HepG2 (cell line): Measurements from ENCODE around the gene GGA1. TPM values are rescaled to one million over a fixed set of nuclear protein-coding genes. Genes with fewer than 3 reads are reported as not detected.
A peak's percentile ranks its signal among the peaks of the same experiment; 100 is the strongest.

ENCODE experiments used
- ARNTL ChIP-seq: sonication (generic); formaldehyde crosslinking; IDR thresholded peaks from 2 replicates; pipeline ENCODE4 v1.4.0; 2020; ENCODE audit warnings: mild to moderate bottlenecking, missing genetic modification reagents
- BCL3 ChIP-seq: sonication (generic); formaldehyde crosslinking; IDR thresholded peaks from 2 replicates; pipeline ENCODE4 v1.5.1; 2020; ENCODE audit warnings: mild to moderate bottlenecking, missing genetic modification reagents, moderate library complexity
- HHEX ChIP-seq: IDR thresholded peaks from 2 replicates; pipeline ENCODE4 v1.6.1; 2016; ENCODE audit warnings: control low read depth
- HMGXB3 ChIP-seq: sonication (generic); formaldehyde crosslinking; IDR thresholded peaks from 2 replicates; pipeline ENCODE4 v1.4.0; 2020; ENCODE audit warnings: missing genetic modification reagents, borderline replicate concordance
- PBX2 ChIP-seq: IDR thresholded peaks from 2 replicates; pipeline ENCODE4 v1.6.1; 2016; ENCODE audit warnings: control low read depth
- POLR2G ChIP-seq: fragments of 200-400 bp; formaldehyde crosslinking; IDR thresholded peaks from 2 replicates; pipeline ENCODE4 v1.6.1; 2018; ENCODE audit warnings: mild to moderate bottlenecking, low read depth, low read length, moderate library complexity
- ZFP82 ChIP-seq: sonication (generic); formaldehyde crosslinking; IDR thresholded peaks from 2 replicates; pipeline ENCODE4 v1.5.1; 2020; ENCODE audit warnings: mild to moderate bottlenecking, missing genetic modification reagents, borderline replicate concordance
- ZNF773 ChIP-seq: sonication (generic); formaldehyde crosslinking; IDR thresholded peaks from 2 replicates; pipeline ENCODE4 v1.4.0; 2020; ENCODE audit warnings: missing genetic modification reagents, borderline replicate concordance
- polyA plus RNA-seq, 8 experiments: library from polyadenylated mRNA; depleted of rRNA in 3 of 8; stranded (reverse) in 7 of 8; unstranded in 1 of 8; fragments of >200 nt; fragmentation: Illumina TruSeq in 4 of 8; extraction: Trizol in 4 of 8; gene quantifications; 2 replicates each; pipeline versions ENCODE4 v1.2.1 to v1.2.3, GENCODE V29; 2011 to 2016; ENCODE audit warnings: low read depth in 4 of 8, missing spikeins in 1 of 8, mixed read lengths in 1 of 8; ENCODE audit not compliant: insufficient read depth in 1 of 8
- total RNA-seq, 5 experiments: library from RNA; depleted of rRNA; stranded (reverse); fragments of >200 nt; fragmentation: Illumina TruSeq; extraction: Trizol; gene quantifications; 2 replicates each; pipeline ENCODE4 v1.2.3, GENCODE V29; 2016; ENCODE audit warnings: low read depth in 1 of 5

The GGA1 gene
- total and polyA plus RNA-seq, 2 of the 13 experiments (the other 11 are each of a cell fraction or from before 2014, with no cell fraction given), result 29.1 to 87.2 TPM

- TF ChIP-seq BCL3 (no peak), ZFP82 (CRISPR knock-in tag) (no peak), POLR2G (0 out of 2 replicates have a peak, but pooled peaks have one; percentile 11), PBX2 (CRISPR knock-in tag) (no peak), HMGXB3 (CRISPR knock-in tag) (no peak), HHEX (CRISPR knock-in tag) (no peak), ARNTL (CRISPR knock-in tag) (no peak), ZNF773 (CRISPR knock-in tag) (no peak)
These were observed 68.9 kb downstream of the GGA1 start (continued) for GRCh38 chr22:37677493-37677974.
